HG03025 (cell line): Measurements from ENCODE around the gene CCNL1.

ENCODE experiments used
- ATAC-seq: cut with Tn5 transposase; IDR thresholded peaks from one replicate; pipeline ENCODE4 v1.9.1; 2021; ENCODE audit warnings: mild to moderate bottlenecking, moderate library complexity; ENCODE audit not compliant: unreplicated experiment, low FRiP score

CCNL1 gene

GRCh38 chr3:157127831-157128767 is 31.8 kb downstream of the CCNL1 start:
- ATAC-seq = no peak

GRCh38 chr3:157127268-157127667 is 32.7 kb downstream of the CCNL1 start:
- ATAC-seq = no peak

- no peak for ATAC-seq
Measured at GRCh38 chr3:157126365-157126764, 33.6 kb downstream of the CCNL1 start.

GRCh38 chr3:157125101-157125500 is 34.8 kb downstream of the CCNL1 start:
- no peak for ATAC-seq

- no peak for ATAC-seq
Measured at GRCh38 chr3:157123621-157124020, 36.3 kb downstream of the CCNL1 start.

GRCh38 chr3:157122832-157123427 is 37.0 kb downstream of the CCNL1 start:
- no peak for ATAC-seq

GRCh38 chr3:157122116-157122515 is 37.8 kb downstream of the CCNL1 start:
- no peak for ATAC-seq

- no peak for ATAC-seq
Measured at GRCh38 chr3:157121522-157121921, 38.4 kb downstream of the CCNL1 start.

- no peak for ATAC-seq
Measured at GRCh38 chr3:157120071-157120892, 39.7 kb downstream of the CCNL1 start.

GRCh38 chr3:157119369-157119951 is 40.5 kb downstream of the CCNL1 start:
- ATAC-seq = no peak

- no peak for ATAC-seq
Measured at GRCh38 chr3:157117875-157118654, 41.9 kb downstream of the CCNL1 start.

GRCh38 chr3:157117206-157117605 is 42.7 kb downstream of the CCNL1 start:
- ATAC-seq = no peak

GRCh38 chr3:157116017-157116416 is 43.9 kb downstream of the CCNL1 start:
- no peak for ATAC-seq

- ATAC-seq = no peak
Measured at GRCh38 chr3:157115069-157116006, 44.6 kb downstream of the CCNL1 start.

GRCh38 chr3:157113832-157114505 is 46.0 kb downstream of the CCNL1 start:
- ATAC-seq = no peak

GRCh38 chr3:157112536-157112935 is 47.4 kb downstream of the CCNL1 start:
- no peak for ATAC-seq

GRCh38 chr3:157111518-157111917 is 48.4 kb downstream of the CCNL1 start:
- ATAC-seq = no peak

GRCh38 chr3:157110761-157111278 is 49.1 kb downstream of the CCNL1 start:
- no peak for ATAC-seq
